GM21360 (cell line): ENCODE measurements around the gene MVK.

Experiments used
- ATAC-seq: cut with Tn5 transposase; IDR thresholded peaks from one replicate; pipeline ENCODE4 v1.9.1; 2021; ENCODE audit warnings: mild to moderate bottlenecking, moderate library complexity; ENCODE audit not compliant: unreplicated experiment

The MVK gene

GRCh38 chr12:109605599-109606228, 32.1 kb downstream of the MVK start:
- ATAC-seq: no peak

GRCh38 chr12:109606320-109607028, 32.9 kb downstream of the MVK start:
- no peak for ATAC-seq

- no peak for ATAC-seq
Observed at GRCh38 chr12:109607618-109608017, 34.0 kb downstream of the MVK start.

GRCh38 chr12:109608270-109608669, 34.7 kb downstream of the MVK start:
- no peak for ATAC-seq

- ATAC-seq: no peak
Observed at GRCh38 chr12:109608793-109609192, 35.2 kb downstream of the MVK start.

- no peak for ATAC-seq
Observed at GRCh38 chr12:109609342-109609741, 35.7 kb downstream of the MVK start.

GRCh38 chr12:109610523-109610922, 36.9 kb downstream of the MVK start:
- no peak for ATAC-seq

GRCh38 chr12:109611223-109611622, 37.6 kb downstream of the MVK start:
- no peak for ATAC-seq

- ATAC-seq: no peak
Observed at GRCh38 chr12:109612003-109612402, 38.4 kb downstream of the MVK start.

GRCh38 chr12:109612975-109613502, 39.4 kb downstream of the MVK start:
- ATAC-seq: no peak

GRCh38 chr12:109613649-109614455, 40.3 kb downstream of the MVK start:
- ATAC-seq: no peak

- no peak for ATAC-seq
Observed at GRCh38 chr12:109615556-109616229, 42.1 kb downstream of the MVK start.

- no peak for ATAC-seq
Observed at GRCh38 chr12:109617491-109617890, 43.9 kb downstream of the MVK start.

GRCh38 chr12:109618082-109618481, 44.5 kb downstream of the MVK start:
- no peak for ATAC-seq

GRCh38 chr12:109619002-109619604, 45.5 kb downstream of the MVK start:
- no peak for ATAC-seq

- no peak for ATAC-seq
Observed at GRCh38 chr12:109621211-109621694, 47.7 kb downstream of the MVK start.

GRCh38 chr12:109621901-109622364, 48.3 kb downstream of the MVK start:
- ATAC-seq: no peak

GRCh38 chr12:109624467-109624866, 50.9 kb downstream of the MVK start:
- ATAC-seq: no peak

- no peak for ATAC-seq
Observed at GRCh38 chr12:109625131-109625559, 51.6 kb downstream of the MVK start.

- no peak for ATAC-seq
Observed at GRCh38 chr12:109625749-109626377, 52.3 kb downstream of the MVK start.
